Nephron (organoid): ENCODE measurements around the gene SMPD3.

Experiments
- H3K27ac Mint-ChIP-seq, 3 experiments: 2 replicates each; pipeline ENCODE4 v1.8.0; 2020; ENCODE audit warnings: mixed read lengths in 3 of 3, mild to moderate bottlenecking in 2 of 3, moderate library complexity in 1 of 3
- H3K27me3 Mint-ChIP-seq: 2 replicates; pipeline ENCODE4 v1.8.0; 2021; ENCODE audit warnings: low read depth, mild to moderate bottlenecking, moderate library complexity, mixed read lengths
- H3K36me3 Mint-ChIP-seq: 2 replicates; pipeline ENCODE4 v1.8.0; 2020; ENCODE audit warnings: low read depth, mixed read lengths
- H3K4me1 Mint-ChIP-seq: 2 replicates; pipeline ENCODE4 v1.8.0; 2020; ENCODE audit warnings: mixed read lengths
- H3K4me3 Mint-ChIP-seq, 3 experiments: 2 replicates each; pipeline ENCODE4 v1.8.0; 2020; ENCODE audit warnings: mild to moderate bottlenecking in 3 of 3, mixed read lengths in 3 of 3, moderate library complexity in 2 of 3
- H3K9me3 Mint-ChIP-seq: 2 replicates; pipeline ENCODE4 v1.8.0; 2020; ENCODE audit warnings: mixed read lengths
- TF ChIP-seq, protein P1 (sequence below), 3 experiments: fragments of 200-600 bp; sonication (generic); IDR thresholded peaks; one replicate each; pipeline ENCODE4 v1.5.0; 2021; ENCODE audit warnings: antibody characterized with exemption in 3 of 3; ENCODE audit not compliant: unreplicated experiment in 3 of 3

SMPD3 gene

DNA sequence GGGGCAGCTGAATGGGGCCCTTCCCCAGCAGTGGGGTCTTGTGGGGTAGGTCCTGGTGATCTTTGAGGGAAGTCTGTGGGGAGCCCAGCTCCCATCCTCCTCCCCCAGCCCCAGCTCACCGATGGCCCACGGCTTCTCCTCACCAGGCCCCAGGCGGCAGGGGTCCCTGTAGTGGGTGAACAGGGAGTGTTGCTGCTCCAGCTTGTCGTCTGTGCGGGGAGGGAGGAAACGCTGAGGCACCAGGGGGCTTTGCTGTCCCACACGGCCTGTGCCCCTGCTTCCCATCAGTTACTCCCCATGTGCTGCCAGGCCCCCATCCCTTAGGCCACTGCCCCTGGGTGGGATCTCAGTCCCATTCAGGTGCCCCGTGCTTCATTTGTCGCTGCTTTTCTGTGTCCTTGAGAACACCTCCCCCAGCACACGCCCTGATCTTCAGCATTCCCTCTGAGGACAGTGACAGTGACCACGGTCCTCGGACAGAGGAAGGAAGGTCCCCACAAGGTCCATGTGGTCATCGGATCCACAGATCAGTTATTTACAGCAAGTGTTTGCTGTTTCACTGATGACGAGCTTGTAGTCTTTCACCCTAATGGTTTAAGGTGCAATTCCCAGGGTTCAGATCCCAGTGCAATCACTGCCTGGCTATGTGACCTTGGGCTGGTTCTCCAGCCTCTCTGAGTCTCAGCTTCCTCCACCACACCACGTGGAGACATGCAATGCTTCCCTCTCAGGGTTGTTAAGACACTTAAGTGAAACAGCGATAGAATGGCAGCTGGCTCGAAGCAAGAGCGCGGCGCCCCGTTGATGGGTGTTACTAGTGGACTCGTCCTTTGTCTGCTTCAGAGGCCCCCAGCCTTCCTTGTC is 84.4 kb downstream of the SMPD3 start:
- TF ChIP-seq, protein P1, sequence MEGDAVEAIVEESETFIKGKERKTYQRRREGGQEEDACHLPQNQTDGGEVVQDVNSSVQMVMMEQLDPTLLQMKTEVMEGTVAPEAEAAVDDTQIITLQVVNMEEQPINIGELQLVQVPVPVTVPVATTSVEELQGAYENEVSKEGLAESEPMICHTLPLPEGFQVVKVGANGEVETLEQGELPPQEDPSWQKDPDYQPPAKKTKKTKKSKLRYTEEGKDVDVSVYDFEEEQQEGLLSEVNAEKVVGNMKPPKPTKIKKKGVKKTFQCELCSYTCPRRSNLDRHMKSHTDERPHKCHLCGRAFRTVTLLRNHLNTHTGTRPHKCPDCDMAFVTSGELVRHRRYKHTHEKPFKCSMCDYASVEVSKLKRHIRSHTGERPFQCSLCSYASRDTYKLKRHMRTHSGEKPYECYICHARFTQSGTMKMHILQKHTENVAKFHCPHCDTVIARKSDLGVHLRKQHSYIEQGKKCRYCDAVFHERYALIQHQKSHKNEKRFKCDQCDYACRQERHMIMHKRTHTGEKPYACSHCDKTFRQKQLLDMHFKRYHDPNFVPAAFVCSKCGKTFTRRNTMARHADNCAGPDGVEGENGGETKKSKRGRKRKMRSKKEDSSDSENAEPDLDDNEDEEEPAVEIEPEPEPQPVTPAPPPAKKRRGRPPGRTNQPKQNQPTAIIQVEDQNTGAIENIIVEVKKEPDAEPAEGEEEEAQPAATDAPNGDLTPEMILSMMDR (IDR thresholded peaks at IDR 0.05; ENCODE audit: unreplicated experiment in 3 of 3), result no peak
- Mint-ChIP-seq H3K4me1 (peaks cover 23% of the 10 kb centered on the region), H3K9me3 (no peaks in the 10 kb centered on the region), H3K27ac (peak overlapping the region; percentile 17 to 49 (median 37)), H3K27me3 (peaks cover 9% of the 10 kb centered on the region), H3K4me3 (no peak overlapping the region), H3K36me3 (no peaks in the 10 kb centered on the region)

DNA sequence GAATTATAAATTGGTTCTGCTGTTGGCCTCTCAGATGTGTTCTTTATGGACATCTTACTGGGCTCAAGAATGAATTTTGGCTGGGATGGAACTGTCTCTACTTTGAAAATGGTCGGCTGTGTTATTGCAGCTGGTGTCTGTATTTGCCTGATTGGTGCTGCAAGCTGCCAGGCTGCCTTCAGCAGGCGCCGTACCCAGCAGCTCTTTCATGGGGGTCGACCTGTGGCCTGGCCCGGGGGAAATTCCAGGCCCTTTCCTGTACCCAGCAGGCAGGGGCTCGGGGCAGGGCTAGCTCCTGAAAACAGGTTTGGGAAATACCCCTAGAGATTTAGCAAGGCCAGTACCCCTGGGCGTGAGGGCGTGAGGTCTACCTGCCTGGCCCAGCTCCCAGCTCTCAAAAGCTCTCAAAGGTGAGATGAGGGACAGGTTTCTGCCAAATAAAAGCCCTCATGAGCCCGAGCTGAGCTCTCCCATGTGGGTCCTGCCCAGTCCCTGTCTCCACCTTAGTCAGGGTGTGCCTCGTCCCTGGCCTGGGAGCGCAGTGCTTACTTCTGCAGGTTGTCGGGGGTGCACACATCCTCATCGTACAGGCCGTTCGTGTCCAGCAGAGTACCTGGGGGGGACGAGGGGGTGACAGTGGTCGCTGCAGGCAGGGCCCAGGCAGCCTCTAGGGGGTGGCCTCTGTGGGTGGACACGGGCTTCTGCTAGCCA is 85.2 kb downstream of the SMPD3 start:
- TF ChIP-seq, protein P1 (IDR thresholded peaks at IDR 0.05; ENCODE audit: unreplicated experiment in 3 of 3), result no peak
- Mint-ChIP-seq H3K4me3 (no peak overlapping the region), H3K4me1 (peaks cover 23% of the 10 kb centered on the region), H3K9me3 (no peaks in the 10 kb centered on the region), H3K27ac (no peak overlapping the region), H3K27me3 (peaks cover 9% of the 10 kb centered on the region), H3K36me3 (peaks cover 3% of the 10 kb centered on the region)

DNA sequence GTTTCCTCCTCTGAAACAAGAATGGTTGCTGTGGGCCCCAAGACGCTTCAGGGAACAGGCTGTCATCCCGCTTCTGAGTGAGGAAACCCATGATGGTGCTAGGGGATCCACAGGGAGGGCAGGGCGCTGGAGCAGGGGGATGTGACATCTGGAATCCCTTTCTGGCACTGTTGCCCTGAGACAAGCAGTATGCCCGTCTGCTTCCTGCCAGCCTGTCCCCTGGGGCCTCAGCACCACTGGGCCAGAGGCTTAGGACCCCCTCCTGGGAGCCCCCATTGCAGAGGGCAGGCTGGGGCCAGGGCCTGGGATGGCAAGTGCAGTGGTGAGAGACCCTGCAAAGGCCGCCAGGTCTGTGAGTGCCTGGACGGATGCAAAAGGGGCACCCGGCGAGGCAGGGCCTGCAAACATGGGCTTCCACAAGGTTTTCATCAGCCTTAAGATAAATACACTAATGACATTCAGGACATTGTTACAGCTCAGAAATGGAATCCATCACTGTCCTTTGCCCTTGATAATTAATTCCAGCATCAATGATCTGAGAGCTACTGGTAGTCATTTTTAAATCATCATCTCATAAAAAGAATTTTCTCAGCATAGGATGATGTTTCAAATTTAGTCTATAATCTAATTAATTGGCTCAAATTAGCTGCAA is 85.9 kb downstream of the SMPD3 start:
- Mint-ChIP-seq H3K9me3 (no peaks in the 10 kb centered on the region), H3K36me3 (peaks cover 4% of the 10 kb centered on the region), H3K27ac (no peak overlapping the region), H3K4me3 (no peak overlapping the region), H3K27me3 (peaks cover 9% of the 10 kb centered on the region), H3K4me1 (peaks cover 23% of the 10 kb centered on the region)
- TF ChIP-seq, protein P1 (IDR thresholded peaks at IDR 0.05; ENCODE audit: unreplicated experiment in 3 of 3), result no peak

DNA sequence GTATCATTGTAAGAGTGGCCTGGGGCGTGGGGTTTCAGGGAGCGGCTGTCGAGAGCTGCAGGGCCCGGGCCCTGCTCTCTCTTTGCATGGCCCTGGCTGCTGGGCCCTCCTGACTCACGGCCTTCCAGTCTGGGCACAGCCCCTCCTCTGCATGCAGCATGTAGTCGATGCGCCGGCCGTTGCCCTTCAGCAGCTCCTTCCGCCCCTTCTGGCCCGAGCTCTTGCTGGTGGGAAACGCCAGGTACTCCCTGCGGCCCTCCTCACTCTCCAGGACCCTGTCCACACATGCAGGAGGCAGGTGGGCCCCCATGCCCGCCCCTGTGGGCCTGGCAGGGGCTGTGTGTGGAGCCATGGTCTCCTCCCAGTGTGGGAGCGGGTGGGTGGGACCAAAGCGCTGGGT is 86.8 kb downstream of the SMPD3 start:
- peaks cover 4% of the 10 kb centered on the region for H3K36me3 Mint-ChIP-seq
- H3K9me3 Mint-ChIP-seq, result no peaks in the 10 kb centered on the region
- H3K4me1 Mint-ChIP-seq, result peaks cover 23% of the 10 kb centered on the region
- peaks cover 9% of the 10 kb centered on the region for H3K27me3 Mint-ChIP-seq
- TF ChIP-seq, protein P1 (IDR thresholded peaks at IDR 0.05; ENCODE audit: unreplicated experiment in 3 of 3), result no peak
- no peak overlapping the region for H3K4me3 Mint-ChIP-seq
- H3K27ac Mint-ChIP-seq, result no peak overlapping the region

DNA sequence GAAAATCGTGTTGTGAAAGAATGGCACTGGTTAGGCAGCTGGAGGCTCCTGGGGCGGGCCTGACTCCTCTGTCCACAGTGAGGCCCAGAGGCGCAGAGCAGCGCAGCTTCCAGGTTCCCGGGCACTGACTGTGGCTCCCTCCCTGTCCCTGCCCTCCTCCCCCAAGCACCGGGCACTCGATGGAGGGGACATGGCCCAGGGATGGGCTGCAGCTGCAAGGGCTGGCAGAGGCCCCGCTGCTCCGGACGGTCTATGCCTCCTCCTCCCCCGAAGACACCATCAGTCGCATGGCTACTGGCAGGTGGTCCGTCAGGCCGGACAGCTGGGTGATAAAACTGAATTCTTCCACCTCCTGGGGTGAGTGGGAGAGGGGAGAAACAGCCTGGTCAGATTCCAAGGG is 87.4 kb downstream of the SMPD3 start:
- Mint-ChIP-seq H3K27me3 (peaks cover 9% of the 10 kb centered on the region), H3K36me3 (peaks cover 4% of the 10 kb centered on the region)
- TF ChIP-seq, protein P1 (IDR thresholded peaks at IDR 0.05; ENCODE audit: unreplicated experiment in 3 of 3), result no peak

More for the DNA sequence above, 87.4 kb downstream of the SMPD3 start:
- Mint-ChIP-seq H3K9me3 (no peaks in the 10 kb centered on the region), H3K27ac (no peak overlapping the region), H3K4me1 (peaks cover 23% of the 10 kb centered on the region), H3K4me3 (no peak overlapping the region)
